HG03520 (cell line): ENCODE results near the gene KDM4C.
"Not testable (repeated sequence)": the region's sequence is repeated elsewhere in the genome, so short reads cannot be mapped to it uniquely, and the experiment has no call there.

Experiments
- ATAC-seq: cut with Tn5 transposase; IDR thresholded peaks from one replicate; pipeline ENCODE4 v1.9.1; 2021; ENCODE audit warnings: mild to moderate bottlenecking, moderate library complexity; ENCODE audit not compliant: unreplicated experiment

The KDM4C gene

DNA sequence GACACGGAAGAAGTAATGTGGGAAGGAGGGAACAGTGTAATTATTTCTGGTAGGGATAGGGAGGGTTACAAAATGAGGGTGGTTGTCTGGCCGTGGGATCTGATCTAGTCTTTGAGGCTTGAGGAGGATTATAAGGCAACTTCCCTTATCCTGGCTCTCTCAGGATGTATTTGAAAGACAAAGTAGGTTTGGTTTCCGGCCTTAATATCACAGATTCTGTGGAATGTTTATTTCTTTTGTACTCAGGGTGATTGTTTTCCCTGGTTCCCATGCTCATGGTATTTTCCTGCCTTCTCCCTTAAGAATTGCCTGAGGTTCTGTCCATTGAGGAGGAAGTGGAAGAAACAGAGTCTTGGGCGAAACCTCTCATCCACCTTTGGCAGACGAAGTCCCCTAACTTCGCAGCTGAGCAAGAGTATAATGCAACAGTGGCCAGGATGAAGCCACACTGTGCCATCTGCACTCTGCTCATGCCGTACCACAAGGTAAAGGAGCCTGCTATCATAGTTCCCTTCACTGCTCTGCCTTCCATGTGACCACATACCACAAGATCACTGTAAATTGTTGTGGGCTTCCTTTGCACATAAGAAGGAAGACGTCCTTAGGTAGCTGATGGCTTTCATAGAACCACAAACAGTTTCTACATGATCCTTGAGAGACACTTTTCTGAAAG is 253.8 kb downstream of the KDM4C start:
- ATAC-seq = no peak

DNA sequence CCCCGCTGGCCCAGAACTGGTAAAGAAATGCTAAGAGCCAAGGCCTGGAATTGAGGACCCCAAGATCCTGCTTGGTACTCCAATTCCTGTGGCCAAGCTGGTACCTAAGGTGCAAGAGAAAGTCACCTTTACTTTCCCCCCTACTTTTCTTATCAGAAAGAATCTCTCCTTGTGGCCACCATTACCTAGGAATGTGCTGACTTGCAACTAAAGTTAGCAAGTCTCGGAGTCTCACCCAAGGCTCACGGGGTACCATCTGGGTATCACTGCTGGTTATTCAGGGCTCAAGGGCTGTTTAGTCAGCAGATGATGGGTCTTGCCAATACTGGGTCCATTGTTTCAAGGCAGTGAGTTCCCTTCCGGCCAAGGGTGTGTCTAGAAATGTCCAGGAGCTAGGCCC is 270.2 kb downstream of the KDM4C start:
- ATAC-seq = no peak

DNA sequence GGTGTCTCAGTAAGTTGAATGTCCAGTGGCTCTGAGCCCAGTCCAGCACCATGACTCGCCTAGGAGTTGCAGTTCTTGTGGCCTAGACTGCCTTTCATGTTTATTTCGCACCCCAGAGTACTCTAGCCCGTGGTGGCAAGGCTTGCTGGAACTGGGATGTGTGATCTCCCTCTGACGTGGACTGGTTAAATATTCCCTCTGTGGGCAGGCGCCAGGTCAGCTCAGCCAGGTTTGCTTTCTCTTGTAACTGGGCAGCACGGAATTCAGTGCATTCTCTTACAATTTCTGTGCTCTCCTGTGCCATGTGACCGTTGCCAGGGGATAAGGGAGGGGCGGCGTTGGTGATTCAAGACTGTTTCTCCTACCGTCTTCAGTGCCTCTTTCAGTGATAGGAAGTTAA is 270.8 kb downstream of the KDM4C start:
- ATAC-seq = no peak

DNA sequence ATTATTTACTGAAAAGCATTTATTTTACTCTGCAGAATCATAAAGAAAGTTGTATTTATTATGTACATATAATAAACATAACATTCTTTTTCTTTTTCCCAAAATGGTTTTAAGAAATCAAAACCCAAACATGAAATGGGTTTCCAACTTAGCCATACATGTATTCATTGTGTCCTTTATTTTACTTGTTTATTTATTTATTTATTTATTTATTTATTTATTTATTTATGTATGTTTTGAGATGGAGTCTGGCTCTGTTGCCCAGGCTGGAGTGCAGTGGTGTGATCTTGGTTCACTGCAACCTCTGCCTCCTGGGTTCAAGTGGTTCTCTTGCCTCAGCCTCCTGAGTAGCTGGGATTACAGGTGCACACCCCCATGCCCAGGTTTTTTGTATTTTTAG is 273.2 kb downstream of the KDM4C start:
- not testable (repeated sequence) for ATAC-seq

DNA sequence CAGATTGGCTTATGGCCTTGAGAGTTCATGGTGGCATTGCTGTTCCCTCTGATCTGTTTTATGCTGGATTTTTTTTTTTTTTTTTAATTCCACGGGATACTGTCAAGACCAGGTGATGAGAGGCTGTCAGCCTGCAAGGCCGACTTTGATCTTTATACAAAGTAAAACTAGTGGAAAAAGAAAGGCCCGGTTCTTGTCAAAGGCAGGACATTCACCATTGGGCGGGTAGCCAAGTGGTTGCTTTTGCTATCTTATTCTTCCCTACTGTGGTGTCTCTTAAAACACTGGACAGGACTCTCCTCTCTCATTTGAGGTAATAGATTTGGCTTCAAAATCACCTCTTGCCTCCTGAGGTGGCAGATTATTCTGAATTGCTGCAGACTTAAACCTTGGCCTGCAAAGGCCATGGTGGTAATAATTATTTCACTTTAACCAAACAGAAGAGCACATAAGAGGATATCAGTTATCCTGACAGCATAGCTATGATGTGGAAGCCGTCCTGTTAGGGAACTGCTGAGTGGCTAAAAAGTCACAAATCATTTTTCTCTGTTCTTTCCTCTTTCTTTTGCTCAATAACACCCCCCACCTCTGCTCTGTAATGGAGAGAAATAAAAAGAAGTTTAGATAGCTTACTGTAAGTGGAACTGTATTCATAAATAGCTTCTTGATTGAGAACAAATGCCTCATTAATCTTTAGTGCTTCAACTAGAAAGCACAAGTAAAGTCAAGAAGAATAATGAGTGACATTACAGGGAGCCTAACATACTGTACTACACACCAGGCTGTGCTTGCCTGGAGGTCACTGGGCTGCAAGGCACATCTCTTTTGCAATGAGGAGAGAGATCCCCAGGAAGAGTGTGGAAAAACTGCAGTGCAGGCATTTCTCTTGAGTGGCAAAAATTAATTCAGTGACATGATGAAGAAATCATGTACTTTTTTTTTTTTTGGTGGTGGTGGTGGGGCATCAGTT is 275.6 kb downstream of the KDM4C start:
- ATAC-seq = no peak

- no peak for ATAC-seq
Measured at GRCh38 chr9:7037176-7037575, 279.4 kb downstream of the KDM4C start.

DNA sequence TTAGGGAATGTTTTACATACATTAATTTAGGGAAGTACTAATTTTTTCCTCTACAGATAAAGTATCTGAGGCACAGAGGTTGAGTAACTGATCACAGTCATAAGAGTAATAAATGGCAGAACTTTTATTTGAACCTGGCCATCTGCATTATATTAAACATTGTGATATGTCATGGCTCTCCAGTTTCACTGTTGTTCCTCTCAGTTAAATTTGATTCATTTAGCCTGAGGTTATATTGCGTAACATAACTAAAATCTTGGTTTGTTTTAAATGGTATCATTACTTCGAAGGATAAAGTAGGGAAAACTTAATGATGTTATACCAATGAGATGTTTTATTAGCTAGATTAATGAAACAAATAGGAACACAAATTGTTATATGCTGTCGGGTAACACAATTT is 284.4 kb downstream of the KDM4C start:
- ATAC-seq = no peak

- ATAC-seq = no peak
Measured at GRCh38 chr9:7045361-7045760, 287.6 kb downstream of the KDM4C start.

DNA sequence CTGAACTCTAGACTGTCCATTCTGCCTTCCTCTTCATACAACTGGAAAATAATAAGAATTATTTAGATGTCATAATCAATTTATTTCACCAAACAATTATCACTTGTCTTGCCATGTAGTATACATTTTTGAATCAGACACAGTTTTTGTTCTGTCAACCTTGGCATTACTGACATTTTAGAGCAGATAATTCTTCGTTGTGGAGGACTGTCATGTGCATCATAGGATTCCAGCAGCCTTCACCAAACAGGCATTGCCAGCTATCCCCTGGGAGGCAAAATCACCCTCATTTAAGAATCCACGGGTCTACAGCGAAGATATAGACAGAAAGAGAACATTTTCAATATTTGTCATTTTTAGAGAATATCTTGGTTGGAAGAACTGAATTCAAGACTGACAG is 293.9 kb downstream of the KDM4C start:
- no peak for ATAC-seq

DNA sequence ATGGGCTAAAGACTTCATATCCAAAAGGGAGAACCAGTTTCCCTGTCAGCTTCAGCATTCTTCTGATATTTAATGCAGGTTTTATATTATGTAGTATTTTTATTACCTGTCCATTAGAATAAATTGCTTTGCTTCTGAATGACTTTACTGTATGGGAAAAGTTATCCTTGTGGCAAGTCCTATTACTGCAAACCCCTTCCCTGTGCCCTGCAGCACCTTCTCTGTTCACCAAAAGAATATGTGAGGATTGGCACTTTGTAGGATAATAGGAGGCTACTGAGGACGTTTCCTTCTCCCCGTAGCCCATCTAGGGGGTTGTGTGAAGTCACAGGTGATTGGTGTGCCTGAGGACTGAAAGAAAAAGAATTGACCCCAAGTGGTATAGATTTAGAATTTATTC is 296.1 kb downstream of the KDM4C start:
- ATAC-seq = no peak

- ATAC-seq = no peak
Measured at GRCh38 chr9:7055171-7055903, 297.6 kb downstream of the KDM4C start.

DNA sequence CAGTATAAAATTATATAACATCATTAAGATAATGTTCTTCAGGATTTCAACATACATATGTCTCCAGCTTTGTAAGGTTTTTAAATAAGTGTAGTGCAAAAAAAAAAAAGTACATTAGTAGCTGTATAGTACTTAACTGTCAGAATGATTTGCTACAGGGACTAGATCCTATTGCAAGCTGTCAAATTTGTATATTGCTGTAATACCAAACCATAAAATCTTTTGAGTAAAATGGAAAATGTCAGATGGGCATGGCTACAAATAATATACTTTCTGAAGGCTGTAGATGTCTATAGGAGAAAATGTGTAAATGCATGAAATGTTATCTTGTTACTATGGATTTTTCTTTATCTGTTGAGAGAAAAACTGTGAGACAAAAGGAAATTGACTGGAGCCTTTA is 298.5 kb downstream of the KDM4C start:
- no peak for ATAC-seq

DNA sequence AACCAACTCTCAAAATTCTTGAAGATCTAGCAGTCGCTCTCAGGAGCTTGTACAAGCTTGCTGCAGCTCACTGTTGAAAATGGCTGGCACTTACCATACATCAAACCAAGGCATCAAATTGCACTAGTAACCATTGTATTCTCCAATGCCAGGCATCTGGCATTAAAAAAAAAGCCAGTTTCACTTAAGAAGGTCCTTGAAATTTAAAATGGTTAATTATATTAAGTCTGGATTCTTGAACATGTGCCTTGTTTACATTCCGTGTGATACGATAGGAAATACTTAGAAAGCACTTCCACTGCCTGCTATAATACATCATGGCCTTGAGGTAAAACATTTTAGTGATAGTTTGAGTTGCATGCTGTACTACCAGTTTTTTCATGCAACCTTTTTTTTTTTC is 300.7 kb downstream of the KDM4C start:
- no peak for ATAC-seq

DNA sequence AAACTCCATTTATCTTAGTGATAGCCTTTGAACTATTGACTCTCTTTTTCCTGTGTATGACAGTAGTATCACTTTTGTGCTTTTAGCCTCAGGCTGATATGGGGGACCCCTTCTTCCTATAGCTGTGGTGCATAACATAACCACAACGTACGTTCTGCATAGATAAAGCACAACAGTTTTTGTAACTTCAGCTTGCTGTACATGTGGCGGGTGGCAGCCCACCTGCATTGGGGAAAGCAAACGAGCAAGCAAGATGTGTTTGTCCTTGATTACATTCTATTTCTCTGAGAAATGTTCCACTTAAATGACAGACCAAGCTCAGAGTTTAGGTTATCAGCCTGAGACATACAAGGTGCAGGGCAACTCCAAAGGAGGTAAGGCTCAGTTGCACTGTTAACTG is 309.4 kb downstream of the KDM4C start:
- ATAC-seq = no peak

- ATAC-seq = no peak
Measured at GRCh38 chr9:7071916-7072315, 314.1 kb downstream of the KDM4C start.

DNA sequence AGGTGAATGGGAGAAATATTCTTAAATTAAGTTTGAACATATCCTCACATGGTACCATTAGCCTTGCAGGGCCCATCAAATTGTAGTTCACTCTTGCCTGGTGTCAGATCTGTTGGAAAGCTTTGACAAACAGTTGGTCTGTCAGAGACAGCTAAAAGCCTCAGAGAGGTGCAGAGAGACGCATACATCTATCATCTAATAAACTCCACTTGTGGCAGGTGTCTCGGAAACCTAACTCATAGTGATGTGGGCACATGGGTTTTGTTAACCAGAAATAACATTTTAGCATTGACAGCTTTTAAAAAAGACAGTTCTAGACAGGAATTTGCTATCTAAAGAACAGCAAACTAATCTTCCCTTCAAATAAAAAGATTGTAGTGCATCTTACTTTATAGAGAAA is 315.9 kb downstream of the KDM4C start:
- ATAC-seq = no peak

DNA sequence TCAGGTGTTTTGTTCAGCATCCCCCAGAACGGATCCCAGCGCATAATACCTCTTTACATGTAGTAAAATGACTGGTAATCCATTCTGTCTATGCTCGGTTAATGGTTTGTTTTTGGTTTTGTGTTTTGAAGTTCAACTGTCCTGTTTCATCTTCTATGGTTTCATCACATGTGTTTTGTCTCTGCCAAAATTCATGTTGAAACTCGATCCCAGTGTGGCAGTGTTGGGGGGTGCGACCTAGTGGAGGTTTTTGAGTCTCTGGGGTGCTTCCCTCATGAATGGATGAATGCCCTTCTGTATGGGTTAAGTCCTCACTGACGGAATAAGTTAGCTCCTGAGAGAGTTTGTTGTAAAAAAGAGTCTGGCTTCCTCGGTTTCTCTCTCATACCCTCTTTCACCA is 317.4 kb downstream of the KDM4C start:
- no peak for ATAC-seq

DNA sequence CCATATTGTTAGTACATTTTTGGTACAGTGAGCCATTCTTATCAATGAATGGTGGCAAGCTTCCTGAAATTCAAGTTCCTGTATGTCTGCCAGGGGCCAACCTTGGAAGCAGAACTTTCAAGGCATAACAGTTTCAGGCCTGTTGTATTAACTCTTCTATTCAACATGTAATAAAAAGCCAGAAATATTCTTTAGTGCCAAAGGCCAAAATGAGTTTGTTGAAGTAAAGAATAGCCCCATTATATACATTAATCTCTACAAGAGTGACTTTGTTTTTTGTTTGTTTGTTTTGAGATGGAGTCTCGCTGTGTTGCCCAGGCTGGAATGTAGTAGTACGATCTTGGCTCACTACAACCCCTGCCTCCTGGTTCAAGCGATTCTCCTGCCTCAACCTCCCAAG is 321.3 kb downstream of the KDM4C start:
- ATAC-seq = no peak

- ATAC-seq = no peak
Measured at GRCh38 chr9:7081065-7081600, 323.4 kb downstream of the KDM4C start.

DNA sequence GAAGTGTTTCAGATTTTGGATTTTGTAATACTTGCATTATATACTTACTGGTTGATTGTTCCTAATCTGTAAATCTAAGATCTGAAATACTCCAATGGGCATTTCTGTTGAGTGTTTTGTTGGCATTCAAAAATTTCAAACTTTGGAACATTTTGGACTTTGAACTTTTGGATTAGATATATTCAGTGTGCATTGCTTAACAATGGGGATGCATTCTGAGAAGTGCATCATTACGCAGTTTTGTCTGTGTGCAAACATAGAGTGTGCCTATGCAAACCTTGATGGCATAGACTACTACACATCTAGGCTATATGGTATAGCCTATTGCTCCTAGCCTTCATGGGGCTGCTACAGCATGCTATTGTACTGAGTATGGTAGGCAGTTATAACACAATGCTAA is 325.4 kb downstream of the KDM4C start:
- ATAC-seq = no peak

DNA sequence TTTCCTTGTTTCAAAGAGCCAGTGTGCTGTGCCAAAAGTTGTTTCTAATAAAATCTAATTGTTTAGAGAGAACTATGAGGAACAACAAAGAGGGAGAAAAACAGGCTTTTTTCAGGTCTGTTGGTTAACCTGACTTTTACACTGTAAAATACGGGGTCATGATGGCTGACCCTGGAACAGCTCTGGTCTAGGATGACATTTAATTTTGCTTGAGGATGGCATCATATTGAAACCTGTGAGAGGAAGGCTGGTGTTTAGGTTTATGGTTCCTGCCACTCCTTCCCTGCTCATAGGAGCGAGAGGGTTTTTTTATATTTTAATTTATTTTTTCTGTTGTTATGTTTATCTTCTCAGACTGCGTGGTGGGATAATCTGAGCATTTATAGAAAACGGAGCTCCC is 327.6 kb downstream of the KDM4C start:
- ATAC-seq = no peak
